CD14-positive monocyte (primary cell): ENCODE measurements around the gene JAML. TPM values are rescaled to one million over a fixed set of nuclear protein-coding genes. Genes with fewer than 3 reads are reported as not detected.
A peak's percentile ranks its signal among the peaks of the same experiment; 100 is the strongest.

Experiments
- DNase-seq, 3 donors: peaks; one replicate each; pipeline ENCODE4 v3.0.0-alpha.2; 2011 to 2022
- H2AFZ ChIP-seq: 2 replicates; pipeline ENCODE4 v1.6.0; 2012; ENCODE audit warnings: mild to moderate bottlenecking, low read depth, low read length, inconsistent platforms; ENCODE audit not compliant: insufficient read depth, poor library complexity, severe bottlenecking
- H3K27ac ChIP-seq, 2 donors: 1 replicate in 1 of 2; 2 replicates in 1 of 2; pipeline ENCODE4 v1.5.1; 2012 to 2013; ENCODE audit warnings: low read length in 2 of 2, control low read depth in 1 of 2, inconsistent platforms in 1 of 2, low read depth in 1 of 2, mild to moderate bottlenecking in 1 of 2
- H3K27me3 ChIP-seq, 2 donors: one replicate each; pipeline versions ENCODE4 v1.6.0 to v1.6.1; 2011 to 2013; ENCODE audit warnings: low read length in 2 of 2; ENCODE audit not compliant: control insufficient read depth in 2 of 2, insufficient read depth in 2 of 2
- H3K36me3 ChIP-seq, 2 donors: replicated peaks in 1 of 2; 1 replicate in 1 of 2; 2 replicates in 1 of 2; pipeline versions ENCODE4 v1.5.1 to v1.6.1; 2012 to 2013; ENCODE audit warnings: low read length in 2 of 2, control low read depth in 1 of 2, inconsistent platforms in 1 of 2, mild to moderate bottlenecking in 1 of 2; ENCODE audit not compliant: insufficient read depth in 2 of 2, control insufficient read depth in 1 of 2
- H3K4me1 ChIP-seq, 2 donors: 1 replicate in 1 of 2; 2 replicates in 1 of 2; pipeline versions ENCODE4 v1.5.1 to v1.6.1; 2012 to 2013; ENCODE audit warnings: low read length in 2 of 2, control low read depth in 1 of 2, inconsistent platforms in 1 of 2, mild to moderate bottlenecking in 1 of 2, moderate library complexity in 1 of 2; ENCODE audit not compliant: insufficient read depth in 2 of 2, control insufficient read depth in 1 of 2
- H3K4me2 ChIP-seq: replicated peaks from 2 replicates; pipeline ENCODE3; 2012; ENCODE audit warnings: low read length, moderate library complexity, mild to moderate bottlenecking; ENCODE audit not compliant: poor library complexity, severe bottlenecking; ENCODE audit errors: extremely low read depth
- H3K4me3 ChIP-seq, 3 experiments: fragments of 200-600 bp in 1 of 3; sonication (generic) in 1 of 3; replicated peaks in 1 of 3; 1 replicate in 2 of 3; 2 replicates in 1 of 3; pipeline ENCODE4 v1.5.1; 2011 to 2013; ENCODE audit warnings: low read length in 3 of 3, mild to moderate bottlenecking in 3 of 3, control low read depth in 2 of 3, low read depth in 2 of 3, inconsistent platforms in 1 of 3, moderate library complexity in 1 of 3
- H3K79me2 ChIP-seq: 2 replicates; pipeline ENCODE4 v1.6.0; 2012; ENCODE audit warnings: mild to moderate bottlenecking, control low read depth, inconsistent platforms, low read length, moderate library complexity; ENCODE audit not compliant: insufficient read depth
- H3K9ac ChIP-seq: 2 replicates; pipeline ENCODE4 v1.6.0; 2017; ENCODE audit warnings: low read length, mild to moderate bottlenecking; ENCODE audit not compliant: insufficient read depth, poor library complexity, severe bottlenecking
- H3K9me3 ChIP-seq, 2 donors: replicated peaks in 1 of 2; 1 replicate in 1 of 2; 2 replicates in 1 of 2; pipeline versions ENCODE4 v1.5.1 to v1.6.1; 2012 to 2013; ENCODE audit warnings: low read length in 2 of 2, control low read depth in 1 of 2; ENCODE audit not compliant: control insufficient read depth in 1 of 2, insufficient read depth in 1 of 2
- H4K20me1 ChIP-seq: 2 replicates; pipeline ENCODE4 v1.6.0; 2012; ENCODE audit warnings: mild to moderate bottlenecking, low read length, control low read depth, moderate library complexity; ENCODE audit not compliant: insufficient read depth
- H3K27ac Mint-ChIP-seq, 7 donors: one replicate each; pipeline ENCODE4 v1.8.0; 2020; ENCODE audit warnings: mild to moderate bottlenecking in 7 of 7, mixed read lengths in 7 of 7, moderate library complexity in 6 of 7, inconsistent platforms in 2 of 7
- H3K27me3 Mint-ChIP-seq, 3 donors: one replicate each; pipeline ENCODE4 v1.8.0; 2021 to 2022; ENCODE audit warnings: low read depth in 3 of 3, mild to moderate bottlenecking in 3 of 3, mixed read lengths in 3 of 3, moderate library complexity in 3 of 3, inconsistent platforms in 1 of 3
- H3K36me3 Mint-ChIP-seq, 2 donors: one replicate each; pipeline ENCODE4 v1.8.0; 2020; ENCODE audit warnings: mixed read lengths in 2 of 2, inconsistent platforms in 1 of 2, mild to moderate bottlenecking in 1 of 2
- H3K4me1 Mint-ChIP-seq: one replicate; pipeline ENCODE4 v1.8.0; 2020; ENCODE audit warnings: mild to moderate bottlenecking, mixed read lengths
- H3K4me3 Mint-ChIP-seq, 2 donors: one replicate each; pipeline ENCODE4 v1.8.0; 2020; ENCODE audit warnings: mild to moderate bottlenecking in 2 of 2, mixed read lengths in 2 of 2, moderate library complexity in 1 of 2
- H3K9me3 Mint-ChIP-seq, 7 donors: one replicate each; pipeline ENCODE4 v1.8.0; 2020 to 2022; ENCODE audit warnings: mixed read lengths in 7 of 7, mild to moderate bottlenecking in 6 of 7, moderate library complexity in 6 of 7, inconsistent platforms in 2 of 7
- WGBS: methylation state at CpG from one replicate; pipeline ENCODE4 v1.1.5; 2013; ENCODE audit warnings: missing lambda C conversion rate; ENCODE audit not compliant: insufficient coverage; 5-methylcytosine and 5-hydroxymethylcytosine counted together
- intact Hi-C, 2 donors: fragments of 100-400 bp; cut with micrococcal nuclease; formaldehyde crosslinking; loops; one replicate each; pipeline versions ENCODE4 v1.15.0 to v1.15.1; 2023
- polyA plus RNA-seq, 3 donors: library from polyadenylated mRNA; depleted of rRNA in 1 of 3; unstranded in 2 of 3; stranded (reverse) in 1 of 3; fragments of 300-500 nt in 2 of 3; fragments of >200 nt in 1 of 3; fragmentation: Illumina TruSeq in 2 of 3; gene quantifications; 1 replicate in 2 of 3; 2 replicates in 1 of 3; pipeline ENCODE4 v1.2.3, GENCODE V29; 2012 to 2021
- TF ChIP-seq, protein P1 (sequence below): fragments of 200-600 bp; IDR thresholded peaks from one replicate; pipeline ENCODE4 v1.8.0; 2022; ENCODE audit warnings: antibody characterized with exemption, mild to moderate bottlenecking

JAML gene
- polyA plus RNA-seq, 3 donors, result 316 to 968 (median 748) TPM

DNA sequence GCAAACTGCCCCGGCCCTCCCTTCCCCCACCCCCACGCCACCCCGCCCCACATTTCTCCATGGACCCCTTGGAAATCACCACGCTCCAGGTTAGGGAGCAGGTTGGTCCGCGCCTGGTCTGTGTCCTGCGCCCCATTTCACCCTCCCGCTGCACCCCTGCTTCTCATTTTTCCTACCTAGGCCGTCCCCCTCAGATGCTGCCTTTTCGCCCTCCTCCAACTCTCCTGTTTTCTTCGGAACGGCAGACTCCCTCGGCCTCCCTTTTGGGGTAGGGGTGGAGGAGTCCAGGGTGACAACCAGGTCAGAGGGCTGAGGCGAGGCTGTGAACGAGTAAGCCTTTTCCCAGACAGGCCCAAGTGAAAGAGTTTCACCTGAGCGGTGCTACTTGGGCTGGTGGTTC is 71.3 kb downstream of the JAML start:
- peaks cover 56 to 82% of the 10 kb centered on the region in 2 donors for H3K27me3 ChIP-seq
- WGBS, result 14% methylated on average over 5 of the region's 16 CpGs

DNA sequence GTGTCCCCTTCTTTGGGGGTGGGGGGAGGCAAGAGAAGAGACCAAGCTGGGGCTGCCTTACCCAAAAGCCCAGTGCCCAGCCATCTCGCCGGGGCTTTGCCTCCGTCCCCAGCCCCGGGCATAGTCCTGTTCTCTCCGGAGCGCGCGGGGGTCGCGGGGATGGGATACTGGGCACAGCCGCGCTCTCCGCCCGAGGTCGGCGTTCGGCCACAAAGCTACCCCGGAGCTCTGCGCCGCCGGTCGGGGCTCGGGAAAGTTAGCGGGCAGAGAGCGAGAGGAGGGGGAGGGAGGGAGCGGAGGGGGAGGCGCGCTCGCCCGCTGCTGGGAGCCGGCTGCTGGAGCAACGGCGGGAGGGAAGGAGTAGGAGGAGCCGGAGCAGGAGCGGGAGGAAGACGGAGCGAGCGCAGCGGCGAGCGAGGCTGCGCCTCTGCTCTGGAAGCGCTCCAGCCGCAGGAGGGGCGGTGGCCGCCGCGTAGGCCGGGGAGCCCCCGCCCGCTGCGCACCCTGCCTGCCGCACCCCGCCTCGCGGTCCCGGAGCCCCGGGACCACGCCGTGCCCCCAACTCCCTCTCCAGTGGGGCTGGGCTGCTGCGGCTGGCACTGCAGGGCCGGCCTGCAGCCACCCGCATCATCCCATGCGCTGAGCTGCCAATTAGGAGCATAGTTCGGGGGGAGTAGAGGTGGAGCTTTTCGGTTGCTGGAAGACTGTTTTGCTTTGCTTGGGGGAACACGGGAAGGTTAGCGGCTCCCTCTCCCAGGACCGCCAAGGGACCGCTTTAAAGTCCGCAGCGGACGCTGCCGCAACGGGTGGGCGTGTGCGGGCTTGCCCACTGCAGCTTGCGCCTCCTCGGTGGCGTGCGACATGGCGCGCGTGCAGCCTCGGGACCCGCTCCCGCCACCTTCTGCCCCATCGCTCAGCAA is 72.0 kb downstream of the JAML start, which contains the start of gene SCN4B:
Gene SCN4B (minus strand): TSS at position 272 of the 920 bp plus-strand sequence. CDS start 150 bp downstream, at position 122.
- peaks cover 11 to 23% of the 10 kb centered on the region in 2 donors for H3K4me1 ChIP-seq
- peaks cover 0 to 22% of the 10 kb centered on the region in 2 donors for H3K9me3 ChIP-seq
- Mint-ChIP-seq H3K27me3 (peaks cover 65 to 74% (median 73%) of the 10 kb centered on the region in 3 donors), H3K4me1 (peaks cover 21% of the 10 kb centered on the region), H3K4me3 (peak within 1 kb of the TSS; percentile 62 to 84), H3K27ac (no peak within 1 kb of the TSS), H3K9me3 (peaks cover 0 to 15% (median 4%) of the 10 kb centered on the region in 7 donors), H3K36me3 (peaks cover 5 to 8% of the 10 kb centered on the region in 2 donors)
- no peak within 1 kb of the TSS for H3K27ac ChIP-seq
- H3K9ac ChIP-seq, result no peak within 1 kb of the TSS
- H4K20me1 ChIP-seq, result no peaks in the 10 kb centered on the region
- H3K4me3 ChIP-seq, result peak within 1 kb of the TSS; percentile 1 to 71 (median 2)
- H3K36me3 ChIP-seq, result no peaks in the 10 kb centered on the region
- DNase-seq, result peak in 1 of 3 donors; percentile 19
- TF ChIP-seq, protein P1, sequence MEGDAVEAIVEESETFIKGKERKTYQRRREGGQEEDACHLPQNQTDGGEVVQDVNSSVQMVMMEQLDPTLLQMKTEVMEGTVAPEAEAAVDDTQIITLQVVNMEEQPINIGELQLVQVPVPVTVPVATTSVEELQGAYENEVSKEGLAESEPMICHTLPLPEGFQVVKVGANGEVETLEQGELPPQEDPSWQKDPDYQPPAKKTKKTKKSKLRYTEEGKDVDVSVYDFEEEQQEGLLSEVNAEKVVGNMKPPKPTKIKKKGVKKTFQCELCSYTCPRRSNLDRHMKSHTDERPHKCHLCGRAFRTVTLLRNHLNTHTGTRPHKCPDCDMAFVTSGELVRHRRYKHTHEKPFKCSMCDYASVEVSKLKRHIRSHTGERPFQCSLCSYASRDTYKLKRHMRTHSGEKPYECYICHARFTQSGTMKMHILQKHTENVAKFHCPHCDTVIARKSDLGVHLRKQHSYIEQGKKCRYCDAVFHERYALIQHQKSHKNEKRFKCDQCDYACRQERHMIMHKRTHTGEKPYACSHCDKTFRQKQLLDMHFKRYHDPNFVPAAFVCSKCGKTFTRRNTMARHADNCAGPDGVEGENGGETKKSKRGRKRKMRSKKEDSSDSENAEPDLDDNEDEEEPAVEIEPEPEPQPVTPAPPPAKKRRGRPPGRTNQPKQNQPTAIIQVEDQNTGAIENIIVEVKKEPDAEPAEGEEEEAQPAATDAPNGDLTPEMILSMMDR, result no peak
- H3K79me2 ChIP-seq, result no peaks in the 10 kb centered on the region
- under 1% methylated on average over 86 of the region's 88 CpGs for WGBS
- H3K27me3 ChIP-seq, result peaks cover 56 to 75% of the 10 kb centered on the region in 2 donors
- peak within 1 kb of the TSS; percentile 77 for H3K4me2 ChIP-seq
- intact Hi-C loops, result no loop called here
- H2AFZ ChIP-seq, result peak within 1 kb of the TSS; percentile 46

More for the DNA sequence above, 71.3 kb downstream of the JAML start:
- Histone ChIP-seq H3K4me3 (no peak overlapping the region), H3K4me1 (peaks cover 10 to 22% of the 10 kb centered on the region in 2 donors), H3K27ac (no peak overlapping the region), H3K9ac (no peak overlapping the region), H3K36me3 (no peaks in the 10 kb centered on the region), H3K4me2 (peak overlapping the region; percentile 77), H2AFZ (no peak overlapping the region), H4K20me1 (no peaks in the 10 kb centered on the region), H3K79me2 (no peaks in the 10 kb centered on the region), H3K9me3 (peaks cover 0 to 22% of the 10 kb centered on the region in 2 donors)
- Mint-ChIP-seq H3K27me3 (peaks cover 67 to 80% (median 78%) of the 10 kb centered on the region in 3 donors), H3K27ac (no peak overlapping the region), H3K36me3 (peaks cover 5 to 8% of the 10 kb centered on the region in 2 donors), H3K9me3 (peaks cover 0 to 15% (median 4%) of the 10 kb centered on the region in 7 donors), H3K4me3 (peak overlapping the region in 1 of 2 donors; percentile 84), H3K4me1 (peaks cover 20% of the 10 kb centered on the region)
- TF ChIP-seq, protein P1, result no peak
- intact Hi-C loops, result no loop called here
- no peak for DNase-seq
